HUDEP-2 (cell line): ENCODE data around the gene ABCD4.
"Not testable (repeated sequence)": the region's sequence is repeated elsewhere in the genome, so short reads cannot be mapped to it uniquely, and the experiment has no call there.

Source experiments
- DNase-seq, 76 experiments: peaks; one replicate each; lab custom pipeline; 2025; ENCODE audit not compliant: unreplicated experiment in 76 of 76; lab: John Stamatoyannopoulos, UW

ABCD4 gene

DNA sequence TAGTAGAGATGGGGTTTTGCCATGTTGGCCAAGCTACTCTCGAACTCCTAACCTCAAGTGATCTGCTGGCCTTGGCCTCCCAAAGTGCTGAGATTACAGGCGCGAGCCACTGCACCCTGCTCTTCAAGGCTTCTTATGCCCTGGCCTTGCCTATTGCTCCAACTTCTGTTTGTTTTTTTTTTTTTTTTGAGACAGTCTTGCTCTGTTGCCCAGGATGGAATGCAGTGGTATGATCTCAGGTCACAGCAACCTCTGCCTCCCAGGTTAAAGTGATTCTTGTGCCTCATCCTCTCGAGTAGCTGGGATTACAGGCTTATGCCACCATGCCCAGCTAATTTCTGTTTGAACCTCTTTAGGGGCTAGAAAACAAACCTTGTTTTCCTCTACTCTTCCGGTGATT, 6.0 kb upstream of the ABCD4 start:
- no peak for DNase-seq

GRCh38 chr14:74302152-74302628, 544 bp downstream of the ABCD4 start:
- DNase-seq, result peak in 33 of 76 experiments; percentile 1 to 57 (median 23)

DNA sequence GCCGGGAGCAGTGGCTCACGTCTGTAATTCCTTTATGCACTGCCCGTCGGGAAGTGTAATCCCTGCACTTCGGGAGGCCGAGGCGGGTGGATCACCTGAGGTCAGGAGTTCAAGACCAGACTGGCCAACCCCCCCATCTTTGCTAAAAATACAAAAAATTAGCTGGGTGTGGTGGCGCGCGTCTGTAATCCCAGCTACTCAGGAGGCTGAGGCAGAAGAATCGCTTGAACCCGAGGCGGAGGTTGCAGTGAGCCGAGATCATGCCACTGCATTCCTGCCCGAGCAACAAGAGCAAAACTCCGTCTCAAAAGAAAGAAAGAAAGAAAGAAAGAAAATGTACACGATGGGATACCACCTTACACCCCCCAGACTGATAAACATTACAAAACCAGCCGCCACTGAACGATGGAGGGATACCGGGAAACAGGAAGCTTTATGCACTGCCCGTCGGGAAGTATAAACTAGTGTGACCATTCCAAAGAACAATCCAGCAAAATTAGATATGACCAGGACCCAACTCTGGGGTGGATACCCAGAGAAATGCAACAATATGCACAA, 1.1 kb downstream of the ABCD4 start:
- DNase-seq, result no peak

DNA sequence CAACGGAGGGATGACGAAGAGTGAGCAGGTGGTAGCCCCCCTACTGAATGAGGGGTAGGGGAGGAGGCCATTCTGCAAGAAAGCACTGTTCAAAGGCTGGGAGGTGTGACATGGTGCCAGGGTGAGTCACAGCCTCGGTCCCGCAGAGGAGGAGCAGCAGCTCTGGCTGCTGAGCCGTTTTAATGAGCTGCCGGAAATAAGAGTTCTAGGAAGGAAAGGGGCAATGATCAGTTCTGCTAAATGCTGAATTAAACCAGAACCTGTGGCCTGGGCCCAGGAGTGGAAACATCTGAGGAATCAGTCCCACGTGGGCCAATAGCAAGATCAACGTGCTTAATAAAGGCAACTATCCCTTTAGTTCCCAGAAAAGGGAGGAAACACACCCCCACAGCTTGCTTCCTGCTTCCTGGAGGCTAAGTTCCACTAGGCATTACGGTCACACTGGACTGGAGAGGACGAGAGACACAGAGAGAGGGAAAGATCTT, 3.6 kb downstream of the ABCD4 start:
- DNase-seq, result no peak

GRCh38 chr14:74297986-74298385, 4.7 kb downstream of the ABCD4 start:
- DNase-seq, result no peak

DNA sequence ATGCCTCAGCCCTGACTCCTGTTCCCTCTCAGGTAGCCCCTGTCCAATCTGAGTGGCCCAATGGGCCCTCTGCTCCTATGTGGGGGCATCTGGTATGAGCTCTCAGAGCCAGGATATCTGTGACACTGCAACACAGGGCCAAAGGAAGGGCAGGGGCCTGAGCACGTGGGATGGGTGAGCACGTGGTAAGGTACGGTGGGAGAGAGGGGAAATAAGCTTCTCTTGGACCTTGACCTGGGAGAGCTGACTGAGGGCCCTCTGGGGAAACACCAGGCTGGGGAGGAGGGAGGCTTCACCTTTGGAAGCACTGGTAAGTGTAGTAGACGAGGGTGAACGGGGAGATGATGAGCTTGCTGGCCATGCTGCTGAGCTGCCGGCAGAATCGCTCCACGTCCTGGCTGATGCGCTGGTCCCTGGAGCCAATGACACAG, 6.7 kb downstream of the ABCD4 start:
- DNase-seq, result no peak

DNA sequence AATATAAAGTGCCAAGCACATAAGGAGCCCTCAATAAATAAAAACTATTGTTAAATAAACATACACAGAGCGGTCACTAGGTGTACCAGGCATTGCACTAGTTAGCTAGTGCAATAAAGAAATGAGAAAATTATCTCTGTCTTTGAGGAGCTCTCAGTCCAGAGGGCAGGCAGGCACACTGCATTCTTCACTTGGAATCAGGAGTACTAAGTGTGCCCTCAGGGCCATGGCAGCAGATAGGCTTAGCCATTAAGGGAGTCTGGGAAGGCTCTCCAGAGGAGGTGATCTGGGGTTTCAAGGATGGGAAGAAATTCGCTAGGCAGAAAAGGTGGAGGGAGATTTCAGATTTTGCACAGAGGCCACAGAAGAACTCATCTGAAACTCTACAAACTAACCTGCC, 9.1 kb downstream of the ABCD4 start:
- no peak for DNase-seq

- DNase-seq, result no peak
These were observed 10.7 kb downstream of the ABCD4 start for GRCh38 chr14:74292061-74292460.

GRCh38 chr14:74290415-74290814, 12.3 kb downstream of the ABCD4 start:
- peak in 34 of 76 experiments; percentile 1 to 50 (median 12) for DNase-seq

GRCh38 chr14:74289801-74290200, 12.9 kb downstream of the ABCD4 start:
- no peak for DNase-seq

GRCh38 chr14:74286736-74287135, 16.0 kb downstream of the ABCD4 start:
- DNase-seq, result no peak

DNA sequence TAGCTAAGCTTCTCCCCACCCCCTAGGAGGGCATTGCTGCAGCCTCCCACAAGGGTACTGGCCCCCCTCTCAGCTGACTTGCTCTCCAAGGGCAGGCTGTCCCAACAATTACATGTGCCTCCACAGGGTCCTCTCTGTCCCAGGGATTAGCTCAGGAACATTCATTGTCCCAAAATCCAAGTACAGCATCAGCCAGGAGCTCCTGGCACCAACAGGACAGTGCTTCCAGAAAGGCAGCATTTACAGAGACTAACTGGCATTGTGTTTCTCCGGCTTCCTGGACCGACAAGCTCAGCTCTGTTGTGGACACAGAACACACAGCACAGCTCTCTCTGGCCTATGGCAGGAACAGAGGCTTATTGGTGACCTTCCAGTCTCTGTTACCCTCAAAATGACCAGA, 21.7 kb downstream of the ABCD4 start:
- no peak for DNase-seq

DNA sequence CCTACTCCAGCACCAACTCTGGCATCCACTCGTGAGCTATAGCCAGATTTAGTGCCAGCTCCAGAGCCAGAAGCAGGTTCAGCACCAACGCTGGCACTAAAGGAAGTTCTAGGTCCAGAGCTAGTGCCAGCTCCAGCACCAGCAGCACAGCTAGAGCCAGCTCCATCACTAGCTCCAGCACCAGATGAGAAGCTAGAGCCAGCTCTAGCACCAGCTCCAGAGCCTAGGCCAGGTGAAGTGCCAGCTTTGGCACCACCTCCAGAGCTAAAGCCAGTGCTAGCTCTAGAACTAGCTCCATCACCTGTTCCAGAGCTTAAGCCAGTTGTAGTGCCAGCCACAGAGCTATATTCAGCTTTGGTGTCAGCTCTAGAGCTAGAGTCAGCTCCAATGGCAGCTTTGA, 24.7 kb downstream of the ABCD4 start:
- no peak for DNase-seq

- no peak for DNase-seq
These were observed 27.4 kb downstream of the ABCD4 start for GRCh38 chr14:74275241-74275841.

DNA sequence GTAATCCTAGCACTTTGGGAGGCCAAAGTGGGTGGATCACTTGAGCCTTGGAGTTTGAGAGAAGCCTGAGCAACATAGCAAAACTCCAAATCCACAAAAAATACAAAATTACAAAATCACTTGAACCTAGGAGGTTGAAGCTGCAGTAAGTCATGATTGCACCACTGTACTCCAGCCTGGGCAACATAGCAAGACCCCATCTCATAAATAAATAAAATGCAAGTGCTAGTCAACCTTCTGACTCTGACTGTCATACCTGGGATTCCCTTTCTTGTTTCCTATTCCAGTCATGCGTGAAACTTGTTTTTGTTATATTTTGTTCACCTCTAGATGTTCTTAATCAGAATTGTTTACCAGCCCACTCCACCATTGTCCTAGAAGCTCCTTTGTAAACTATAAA, 31.4 kb downstream of the ABCD4 start:
- DNase-seq, result no peak

DNA sequence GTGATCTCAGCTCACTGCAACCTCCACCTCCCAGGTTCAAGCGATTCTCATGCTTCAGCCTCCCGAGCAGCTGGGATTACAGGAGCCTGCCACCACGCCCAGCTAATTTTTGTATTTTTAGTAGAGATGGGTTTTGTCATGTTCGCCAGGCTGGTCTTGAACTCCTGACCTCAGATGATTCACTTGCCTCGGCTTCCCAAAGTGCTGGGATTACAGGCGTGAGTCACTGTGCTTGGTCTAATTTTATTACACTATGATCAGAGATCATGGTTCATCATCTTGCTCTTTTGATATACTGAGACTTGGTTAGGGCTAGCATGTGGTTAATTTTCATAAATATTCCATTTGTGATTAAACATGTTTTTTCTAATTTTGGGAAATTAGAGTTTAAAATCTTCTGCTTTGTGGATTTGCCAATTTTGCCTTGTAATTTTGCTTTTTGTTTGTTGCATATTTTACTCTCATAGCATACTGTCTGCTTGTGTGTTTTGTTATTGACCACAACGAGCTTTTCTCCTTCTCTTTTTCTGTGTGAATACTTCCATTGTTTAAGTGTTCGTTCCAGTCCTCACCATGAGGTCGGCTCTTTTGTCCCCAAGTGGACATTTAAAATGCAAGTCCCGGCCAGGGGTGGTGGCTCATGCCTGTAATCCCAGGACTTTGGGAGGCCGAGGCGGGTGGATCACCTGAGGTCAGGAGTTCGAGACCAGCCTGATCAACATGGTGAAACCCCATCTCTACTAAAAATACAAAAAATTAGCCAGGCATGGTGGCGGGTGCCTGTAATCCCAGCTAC, 32.2 kb downstream of the ABCD4 start:
- not testable (repeated sequence) for DNase-seq

DNA sequence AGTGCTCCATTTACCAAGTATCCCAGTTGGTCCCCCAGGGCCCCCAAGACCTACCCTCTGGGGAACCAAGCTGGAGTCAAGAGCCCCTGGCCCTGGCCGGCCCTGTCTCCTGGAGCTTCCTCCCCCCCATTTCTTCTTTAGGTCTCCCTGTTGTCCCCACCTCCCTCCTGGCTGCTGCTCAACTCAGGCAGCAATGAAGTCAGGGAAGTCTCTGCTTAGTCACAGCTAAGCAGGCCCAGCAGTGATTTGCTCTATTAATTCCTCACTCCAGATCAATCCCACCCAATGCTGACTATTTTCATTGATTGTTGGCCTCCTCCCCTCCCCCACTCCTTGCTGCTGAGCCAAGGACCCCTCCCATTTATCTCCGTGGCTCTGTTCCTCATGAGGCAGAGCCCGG, 35.1 kb downstream of the ABCD4 start:
- no peak for DNase-seq

GRCh38 chr14:74265301-74265965, 37.3 kb downstream of the ABCD4 start:
- DNase-seq, result no peak

DNA sequence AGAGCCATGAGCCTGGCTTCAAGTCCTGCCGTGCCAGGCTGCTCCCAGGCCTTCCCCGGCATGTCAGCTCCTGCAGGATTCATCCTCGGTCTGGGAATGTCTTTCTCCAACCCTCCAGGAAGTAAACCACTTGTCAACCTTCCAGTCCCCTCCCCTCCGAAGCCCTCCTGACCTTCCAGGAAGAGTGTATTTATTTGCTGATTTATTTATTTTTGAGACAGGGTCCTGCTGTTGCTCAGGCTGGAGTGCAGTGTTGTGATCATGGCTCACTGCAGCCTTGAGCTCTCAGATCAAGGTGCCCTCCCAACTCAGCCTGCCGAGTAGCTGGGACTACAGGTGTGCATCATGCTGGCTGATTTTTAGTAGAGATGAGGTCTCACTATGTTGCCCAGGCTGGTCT, 38.8 kb downstream of the ABCD4 start:
- no peak for DNase-seq

DNA sequence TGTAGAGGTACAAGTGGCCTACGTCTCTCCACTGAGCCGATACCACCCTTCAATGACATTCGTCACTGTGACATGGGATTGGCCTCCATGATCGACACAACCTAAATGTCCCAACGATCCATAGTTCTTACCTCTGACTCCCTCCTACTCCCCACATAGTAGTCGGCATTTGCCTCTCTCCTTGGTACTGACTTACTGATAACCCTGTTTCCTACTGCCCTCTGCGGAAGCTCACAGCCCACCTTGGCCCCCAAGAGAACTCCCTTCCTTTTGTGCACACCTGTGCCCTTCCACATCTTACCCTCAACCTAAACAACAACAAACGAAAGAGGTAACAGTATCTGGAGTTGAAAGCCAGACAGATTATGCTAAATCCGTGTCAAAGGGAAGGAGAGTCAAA, 39.6 kb downstream of the ABCD4 start:
- DNase-seq, result no peak

- DNase-seq, result no peak
These were observed 40.7 kb downstream of the ABCD4 start for GRCh38 chr14:74262076-74262475.
